GM18505 (cell line): Measurements from ENCODE around the gene UBE2Z.

Experiments
- ATAC-seq: cut with Tn5 transposase; IDR thresholded peaks from one replicate; pipeline ENCODE4 v1.9.1; 2021; ENCODE audit not compliant: unreplicated experiment
- POLR2A ChIP-seq: IDR thresholded peaks from 4 replicates; pipeline ENCODE4 v1.6.1; 2011; ENCODE audit warnings: borderline replicate concordance; ENCODE audit not compliant: insufficient read depth, insufficient read length; ENCODE audit errors: extremely low read depth

Gene UBE2Z

DNA sequence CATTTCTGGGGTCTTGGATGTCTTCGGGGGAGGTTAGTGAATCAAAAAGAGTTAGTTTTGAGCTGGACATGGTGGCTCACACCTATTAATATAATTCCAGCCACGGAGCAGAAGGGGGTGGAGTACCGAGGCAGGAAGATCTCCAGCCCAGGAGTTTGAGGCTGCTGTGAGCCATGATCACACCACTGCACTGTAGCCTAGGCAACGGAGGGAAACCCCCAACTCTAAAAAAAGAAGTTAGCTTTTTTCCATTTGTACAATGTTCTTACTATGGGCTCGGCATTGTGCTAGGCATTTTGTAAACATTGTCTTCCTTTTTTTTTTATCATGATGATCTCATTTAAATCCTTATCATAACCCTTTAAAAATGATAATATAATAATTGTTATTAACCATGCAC, 44.7 kb downstream of the UBE2Z start:
- ATAC-seq, result no peak
- no peak for TF ChIP-seq POLR2A

DNA sequence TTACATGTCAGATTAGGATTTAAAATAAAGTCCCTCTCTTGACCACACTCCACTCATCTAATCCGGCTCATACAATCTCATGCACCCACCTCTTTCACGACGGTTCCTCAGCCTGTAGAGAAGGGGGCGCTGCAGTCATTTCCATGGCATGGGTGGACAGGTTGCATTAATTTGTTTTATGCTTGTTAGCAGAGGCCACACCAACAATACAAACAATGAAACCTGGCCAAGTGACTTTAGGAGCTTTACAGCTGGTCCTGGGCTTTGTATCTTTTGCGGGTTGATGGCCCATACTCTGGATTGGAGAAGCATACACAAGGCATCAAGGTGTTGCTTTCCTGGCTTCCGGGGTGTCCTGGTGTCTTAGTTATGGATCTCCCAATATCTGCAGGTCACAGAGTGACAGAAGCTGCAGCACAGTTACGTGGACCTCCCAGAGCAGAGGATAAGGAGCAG, 46.1 kb downstream of the UBE2Z start:
- no peak for TF ChIP-seq POLR2A
- ATAC-seq, result no peak

DNA sequence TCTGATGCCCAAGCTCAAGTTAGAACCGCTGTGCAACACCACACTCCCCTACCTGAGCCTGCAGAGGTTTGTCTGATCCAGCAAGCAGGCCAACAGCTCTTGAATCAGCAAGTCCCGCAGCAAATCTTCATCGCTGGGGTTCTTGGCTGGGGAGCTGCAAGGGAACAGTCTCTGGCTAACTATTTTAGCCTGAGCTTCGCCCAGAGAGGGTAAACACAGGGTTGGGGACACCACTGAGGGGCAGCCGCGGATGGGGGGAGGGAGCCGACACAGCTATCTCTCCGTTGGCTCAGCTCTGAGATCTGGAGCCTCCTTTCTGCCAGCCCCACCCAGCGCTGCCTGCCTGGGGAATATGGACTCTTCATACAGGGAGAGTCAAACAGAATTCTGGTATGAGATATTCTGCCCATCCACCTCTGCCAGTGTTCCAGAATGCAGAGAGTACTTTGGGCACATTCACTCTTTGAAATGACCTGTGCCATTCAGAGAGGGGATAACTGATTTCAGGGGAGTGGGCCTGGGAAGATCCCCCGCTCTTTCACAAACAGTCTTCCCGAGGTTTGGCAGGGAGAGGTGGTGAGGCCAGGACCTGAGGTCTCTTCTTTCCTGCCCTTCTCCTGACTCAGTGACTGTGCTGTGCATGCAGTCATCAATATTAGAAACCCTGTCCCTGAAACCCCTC, 52.8 kb downstream of the UBE2Z start:
- TF ChIP-seq POLR2A, result no peak
- ATAC-seq, result no peak

GRCh38 chr17:48961516-48962233, 53.5 kb downstream of the UBE2Z start:
- TF ChIP-seq POLR2A, result no peak
- no peak for ATAC-seq

DNA sequence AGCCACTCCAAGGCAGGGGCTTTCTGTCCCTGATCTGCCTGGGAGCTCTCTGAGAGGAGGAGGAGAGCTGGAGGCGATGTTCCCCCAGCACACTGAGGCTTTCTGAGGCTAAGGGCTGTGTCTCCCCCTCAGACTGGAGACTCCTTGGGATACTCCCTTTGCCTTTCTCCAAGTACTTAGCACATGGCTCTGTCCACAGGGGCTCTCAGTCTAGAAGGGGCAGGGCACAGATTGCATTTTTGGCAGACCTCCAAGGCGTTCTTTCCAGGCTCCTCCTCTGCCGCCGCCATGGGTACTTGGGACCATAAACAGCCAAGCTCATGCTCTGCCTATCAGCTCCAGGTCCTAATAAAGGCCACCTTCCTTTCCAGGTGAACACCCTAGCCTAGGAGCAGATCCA, 62.0 kb downstream of the UBE2Z start:
- no peak for TF ChIP-seq POLR2A
- ATAC-seq, result no peak

DNA sequence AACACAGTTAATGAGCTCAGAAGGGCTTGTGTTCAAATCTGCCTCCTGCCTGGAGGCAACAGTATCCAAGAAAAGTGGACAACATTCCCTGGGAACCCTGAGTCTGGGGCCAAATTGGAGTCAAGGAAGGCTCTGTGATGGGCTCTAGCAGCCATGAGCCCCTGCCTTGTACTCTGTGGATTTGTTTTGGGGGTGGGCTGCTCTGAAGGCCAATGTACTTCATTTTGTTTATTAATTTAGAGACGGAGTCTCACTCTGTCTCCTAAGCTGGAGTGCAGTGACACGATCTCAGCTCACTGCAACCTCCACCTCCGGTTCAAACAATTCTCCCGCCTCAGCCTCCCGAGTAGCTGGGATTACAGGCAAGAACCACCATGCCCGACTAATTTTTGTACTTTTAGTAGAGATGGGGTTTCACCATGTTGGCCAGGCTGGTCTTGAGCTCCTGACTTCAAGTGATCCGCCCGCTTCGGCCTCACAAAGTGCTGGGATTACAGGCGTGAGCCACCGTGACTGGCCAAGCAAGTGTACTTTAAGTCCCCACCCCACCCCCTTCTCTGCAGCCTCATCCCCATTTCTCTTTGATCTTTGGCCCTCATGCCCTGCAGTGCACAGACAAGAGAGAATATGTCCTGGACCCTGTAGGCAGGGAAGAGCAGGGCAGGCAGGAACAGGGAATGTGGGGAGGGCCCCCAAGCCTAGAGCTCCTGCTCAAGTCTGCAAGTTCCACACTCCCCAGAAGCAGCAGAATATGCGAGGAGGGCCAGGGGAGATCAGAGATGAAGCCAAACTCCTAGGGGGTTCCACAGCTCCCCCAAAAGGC, 62.9 kb downstream of the UBE2Z start:
- ATAC-seq, result no peak
- no peak for TF ChIP-seq POLR2A

DNA sequence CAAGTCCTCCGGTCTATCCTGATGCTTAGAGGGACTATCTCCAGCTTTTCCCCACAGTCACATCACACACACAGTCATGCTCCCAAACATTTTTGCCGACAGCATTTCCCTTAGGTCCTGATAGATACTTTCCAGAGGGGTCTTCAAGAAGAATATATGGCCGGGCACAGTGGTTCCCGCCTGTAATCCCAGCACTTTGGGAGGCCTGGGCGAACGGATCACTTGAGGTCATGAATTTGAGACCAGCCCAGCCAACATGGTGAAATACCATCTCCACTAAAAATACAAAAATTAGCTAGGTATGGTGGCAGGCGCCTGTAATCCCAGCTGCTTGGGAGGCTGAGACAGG, 64.5 kb downstream of the UBE2Z start:
- ATAC-seq, result no peak
- TF ChIP-seq POLR2A, result no peak

DNA sequence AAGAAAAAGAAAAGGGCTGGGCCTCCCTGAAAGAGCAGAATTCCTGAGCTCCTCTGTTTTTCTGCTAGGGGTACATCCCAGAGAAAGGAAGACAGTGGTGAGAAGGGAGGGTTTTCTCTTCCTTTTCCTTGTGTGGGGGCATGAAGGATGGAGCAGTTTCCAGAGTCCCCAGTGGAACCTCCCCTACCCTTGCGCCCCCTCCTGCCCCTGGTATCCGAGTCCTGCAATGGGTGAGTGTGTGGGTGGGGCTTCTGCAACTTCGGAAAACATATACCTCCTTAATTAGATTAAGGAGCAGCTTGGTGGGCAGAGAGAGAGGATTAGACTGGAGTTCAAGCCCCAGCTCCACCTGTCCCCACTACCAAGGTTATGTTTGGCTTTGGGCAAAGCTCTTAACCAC, 65.6 kb downstream of the UBE2Z start:
- no peak for ATAC-seq
- no peak for TF ChIP-seq POLR2A
